Breast epithelium (tissue), 3 donors: Measurements from ENCODE around the gene KRT76.

Experiments
- CTCF ChIP-seq, 3 donors: fragments of 450-650 bp; IDR thresholded peaks; one replicate each; pipeline ENCODE4 v1.5.1; 2016 to 2017; ENCODE audit warnings: antibody characterized with exemption in 3 of 3, mild to moderate bottlenecking in 3 of 3, moderate library complexity in 3 of 3
- POLR2AphosphoS5 ChIP-seq, 3 donors: sonication (generic); formaldehyde crosslinking; IDR thresholded peaks; one replicate each; pipeline ENCODE4 v1.6.1; 2017; ENCODE audit warnings: antibody characterized with exemption in 3 of 3

DNA sequence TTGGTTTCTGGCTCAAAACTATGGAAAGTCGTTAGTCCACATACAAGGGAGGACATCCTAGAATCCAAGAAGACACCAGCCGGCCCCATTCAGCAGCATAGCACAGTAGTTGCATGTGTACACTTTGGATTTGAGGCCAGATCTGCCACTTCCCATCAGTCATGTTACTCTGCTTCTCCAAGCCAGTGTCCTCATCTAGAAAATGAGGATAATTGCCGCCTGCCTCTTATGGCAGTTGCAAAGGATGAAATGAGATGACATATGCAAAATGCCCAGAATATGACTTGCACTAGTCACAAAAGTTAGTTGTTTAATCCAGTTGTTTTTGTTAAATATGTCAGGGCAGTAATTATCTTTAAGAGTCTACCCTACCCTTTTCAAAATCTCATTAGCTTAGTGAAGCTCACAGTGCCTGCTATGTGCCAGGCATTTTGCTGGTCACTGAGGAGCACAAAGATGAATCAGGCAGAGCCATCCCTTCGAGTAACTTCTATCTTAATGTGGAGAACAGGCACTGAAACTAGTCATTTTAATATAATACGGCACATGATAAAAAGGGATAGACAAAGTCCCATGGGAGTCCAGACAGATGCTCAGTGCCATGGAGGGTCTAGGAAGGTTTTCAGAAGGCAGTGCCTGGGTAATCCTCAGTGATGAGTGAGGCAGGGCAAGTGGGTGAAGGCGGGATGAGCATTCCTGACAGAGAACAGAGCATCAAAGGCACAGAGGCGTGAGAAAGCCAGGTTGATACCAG lies 6.6 kb upstream of the KRT76 start:
- TF ChIP-seq CTCF (IDR thresholded peaks at IDR 0.05) (no peak), POLR2AphosphoS5 (IDR thresholded peaks at IDR 0.05) (no peak)
